Activated CD8-positive, alpha-beta memory T cell treated with anti-CD3 and anti-CD28 coated beads for 48 hours (primary cell): ENCODE measurements around the gene C9.
"Not testable (repeated sequence)": the region's sequence is repeated elsewhere in the genome, so short reads cannot be mapped to it uniquely, and the experiment has no call there.

Experiments
- DNase-seq, 3 experiments: peaks; one replicate each; pipeline ENCODE4 v3.0.0-alpha.2; 2020; ENCODE audit warnings: low read depth in 2 of 3, low spot score in 2 of 3

Gene C9

DNA sequence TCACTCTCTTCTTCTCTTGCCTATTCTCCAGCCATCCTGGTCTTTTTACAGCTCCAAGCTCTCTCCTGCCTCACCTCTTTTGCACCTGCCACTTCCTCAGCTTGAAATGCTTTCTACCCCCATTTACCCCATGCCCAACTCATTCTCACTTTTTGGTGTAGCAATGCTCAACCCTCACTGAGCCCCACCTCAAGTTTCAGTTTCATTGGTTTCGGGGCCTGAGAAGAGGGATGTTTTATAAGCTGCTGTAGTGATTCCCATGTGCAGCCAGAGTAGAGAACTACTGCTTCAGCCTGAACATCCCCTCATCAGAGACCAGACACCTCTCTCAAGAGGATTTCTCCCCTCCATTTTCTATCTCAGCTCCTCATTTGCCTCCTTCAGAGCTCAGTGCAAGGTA, 99.8 kb downstream of the C9 start:
- DNase-seq = no peak

DNA sequence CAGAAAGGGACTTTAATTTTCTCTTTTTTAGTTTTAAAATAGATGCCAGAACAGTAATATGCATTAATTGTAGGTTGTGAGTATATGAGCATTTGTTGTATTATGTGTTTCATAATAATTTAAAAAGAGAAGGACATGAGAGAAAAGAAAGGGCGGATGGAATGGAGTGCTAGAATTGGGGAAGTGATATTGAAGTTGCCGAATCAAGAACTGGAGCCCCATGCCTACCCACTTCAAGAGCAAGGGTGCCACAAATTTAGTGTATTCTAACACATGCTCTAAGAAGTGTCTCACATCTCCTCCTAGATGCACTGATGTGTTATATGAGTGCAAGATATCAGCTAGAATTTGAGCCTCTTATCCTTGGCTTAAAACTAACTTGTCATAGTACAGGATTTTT, 101.3 kb downstream of the C9 start:
- no peak for DNase-seq

DNA sequence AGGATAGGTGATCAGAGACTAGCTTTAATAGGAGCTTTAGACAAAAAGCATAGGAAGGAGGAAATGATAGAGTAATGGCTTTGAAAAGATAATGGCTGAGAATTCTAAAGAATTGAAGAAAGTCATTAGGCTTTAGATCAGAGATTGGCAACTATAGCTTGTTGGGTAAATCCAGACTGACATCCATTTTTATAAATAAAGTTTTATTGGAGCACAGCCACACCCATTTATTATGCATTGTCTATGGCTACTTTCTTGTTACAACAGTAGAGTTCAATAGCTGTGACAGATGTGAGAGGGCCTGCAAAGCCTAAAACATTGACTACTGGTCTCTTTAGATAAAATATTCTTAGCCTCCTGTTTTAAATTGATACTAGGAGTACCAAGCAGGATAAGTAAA, 104.2 kb downstream of the C9 start:
- no peak for DNase-seq

DNA sequence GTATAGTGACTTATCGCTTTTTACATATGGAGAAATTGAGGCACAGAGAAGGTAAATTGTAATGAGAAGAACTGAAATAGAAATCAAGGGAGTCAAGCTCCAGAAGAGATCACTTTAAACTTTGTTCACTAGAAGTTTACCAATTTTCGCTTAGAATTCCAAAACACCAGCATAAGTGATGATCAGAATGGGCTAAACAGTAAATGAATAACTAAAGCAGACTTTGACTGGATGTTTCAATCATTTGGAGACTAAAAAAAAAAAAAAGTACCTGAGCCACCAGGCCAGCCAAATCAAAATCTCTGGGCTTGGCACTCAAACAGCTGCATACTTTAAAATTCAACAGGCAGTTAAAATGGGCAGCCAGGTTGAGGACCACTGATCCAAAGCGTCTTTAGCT, 106.7 kb downstream of the C9 start:
- DNase-seq = no peak

DNA sequence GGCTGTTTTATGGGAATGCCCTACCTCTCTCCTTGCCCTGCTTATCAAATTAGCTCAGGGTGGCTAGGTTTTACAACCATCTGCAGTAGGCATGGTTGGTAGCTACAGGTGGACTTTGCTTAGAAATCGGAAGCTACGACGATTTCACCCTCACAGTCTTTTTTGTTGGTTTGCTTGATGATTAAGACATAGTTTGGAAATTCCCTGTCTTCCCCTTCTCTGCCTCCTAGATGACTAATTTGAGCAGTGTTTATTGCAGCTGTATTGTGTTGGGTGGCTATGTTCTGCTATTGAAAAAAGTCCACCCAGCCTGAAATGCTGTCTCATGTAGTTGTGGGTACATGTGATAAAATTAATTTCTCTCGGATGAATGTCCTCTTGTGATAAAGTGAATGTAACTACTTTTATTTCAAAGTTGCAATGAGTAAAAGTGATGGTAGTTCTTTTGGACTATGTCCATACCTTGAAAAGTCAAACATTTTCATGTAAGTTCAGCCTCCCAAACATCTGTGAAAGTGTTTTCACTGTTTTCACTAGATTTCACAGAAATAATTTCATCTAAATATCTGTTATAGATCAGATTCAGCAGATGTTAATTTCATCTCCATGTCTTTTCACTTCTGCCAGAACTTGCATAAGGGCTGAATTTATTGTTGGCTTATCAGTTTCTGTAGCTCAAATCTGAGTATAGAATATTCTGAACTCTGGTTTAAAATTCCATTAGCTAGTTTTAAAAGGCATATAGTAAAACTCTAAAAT, 107.6 kb downstream of the C9 start:
- DNase-seq = no peak

DNA sequence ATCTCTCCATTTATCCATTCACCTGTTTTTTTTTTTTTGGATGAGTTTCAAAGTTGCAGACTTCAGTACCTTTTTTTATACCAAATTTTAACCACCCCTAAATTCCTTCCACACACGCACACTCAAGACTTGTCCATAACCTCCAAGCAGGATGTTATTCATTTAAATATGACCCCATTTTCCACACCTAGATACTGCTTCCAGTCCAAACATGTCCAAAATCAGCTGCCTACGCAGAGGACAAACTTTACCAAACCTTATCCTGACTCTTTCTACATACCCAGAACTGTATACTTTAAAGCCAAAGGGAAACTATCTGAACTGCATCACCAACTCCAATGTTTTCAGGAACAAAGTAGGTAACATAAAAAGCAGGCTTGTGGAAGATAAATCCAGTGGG, 108.9 kb downstream of the C9 start:
- DNase-seq = no peak

DNA sequence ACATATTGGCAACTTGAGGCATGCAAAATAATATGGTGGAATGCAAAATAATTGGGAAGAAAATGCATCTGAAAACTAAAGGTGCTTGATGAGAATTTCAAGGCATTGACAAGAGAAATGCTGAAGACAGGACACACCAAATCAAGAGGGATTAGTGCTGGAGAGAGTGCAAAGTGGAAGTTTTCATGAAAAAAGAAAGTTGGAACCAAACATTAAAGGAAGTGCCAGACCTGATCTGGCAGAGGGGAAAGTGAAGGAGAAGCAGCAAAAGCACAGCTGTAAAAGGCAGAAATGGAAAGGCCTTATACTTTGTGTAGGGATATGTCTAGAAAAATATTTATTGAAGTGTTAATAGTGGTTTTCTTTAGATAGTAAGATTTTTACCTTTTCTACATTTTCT, 109.6 kb downstream of the C9 start:
- DNase-seq = no peak

DNA sequence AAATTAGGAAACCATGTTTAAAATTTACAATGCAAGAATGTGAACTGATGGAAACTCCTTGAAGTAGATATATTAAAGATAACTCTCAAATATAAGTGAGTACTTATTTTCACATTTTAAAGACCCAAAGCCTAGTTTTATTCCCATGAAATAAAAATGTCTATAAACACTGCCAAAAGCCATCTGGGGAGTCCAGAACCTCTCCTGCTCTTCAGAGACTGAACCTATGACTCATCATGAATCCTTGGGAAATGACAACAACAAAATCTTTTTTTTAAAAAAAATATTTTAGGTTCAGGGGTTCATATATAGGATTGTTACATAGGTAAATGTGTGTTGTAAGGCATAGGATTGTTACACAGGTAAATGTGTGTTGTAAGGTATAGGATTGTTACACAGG, 111.1 kb downstream of the C9 start:
- no peak for DNase-seq

DNA sequence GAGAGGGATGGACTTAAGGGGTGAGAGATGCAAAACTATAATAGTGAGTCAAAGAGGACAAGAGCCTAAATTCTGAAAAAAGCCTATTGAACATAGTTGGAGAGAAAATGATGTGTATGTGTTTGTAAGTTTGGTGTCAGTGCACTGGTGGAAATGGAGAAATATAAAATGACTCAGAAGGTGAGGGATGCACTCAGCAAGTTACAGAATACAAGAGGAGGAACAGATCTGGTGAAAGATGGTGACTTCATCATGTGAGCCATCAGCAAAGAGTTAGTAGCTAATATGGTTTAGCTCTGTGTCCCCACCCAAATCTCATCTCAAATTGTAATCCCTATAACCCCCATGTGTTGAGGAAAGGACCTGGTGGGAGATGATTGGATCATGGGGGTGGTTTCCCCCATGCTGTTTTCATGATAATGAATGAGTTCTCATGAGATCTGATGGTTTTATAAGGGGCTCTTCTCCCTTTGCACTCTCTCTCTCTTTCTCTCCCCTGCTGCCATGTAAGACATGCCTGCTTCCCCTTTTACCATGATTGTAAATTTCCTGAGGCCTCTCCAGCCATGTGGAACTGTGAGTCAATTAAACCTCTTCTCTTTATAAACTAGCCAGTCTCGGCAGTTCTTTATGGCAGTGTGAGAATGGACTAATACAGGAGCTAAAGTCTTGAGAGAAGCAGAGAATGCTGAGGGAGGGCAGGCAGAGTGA, 114.6 kb downstream of the C9 start:
- no peak for DNase-seq

DNA sequence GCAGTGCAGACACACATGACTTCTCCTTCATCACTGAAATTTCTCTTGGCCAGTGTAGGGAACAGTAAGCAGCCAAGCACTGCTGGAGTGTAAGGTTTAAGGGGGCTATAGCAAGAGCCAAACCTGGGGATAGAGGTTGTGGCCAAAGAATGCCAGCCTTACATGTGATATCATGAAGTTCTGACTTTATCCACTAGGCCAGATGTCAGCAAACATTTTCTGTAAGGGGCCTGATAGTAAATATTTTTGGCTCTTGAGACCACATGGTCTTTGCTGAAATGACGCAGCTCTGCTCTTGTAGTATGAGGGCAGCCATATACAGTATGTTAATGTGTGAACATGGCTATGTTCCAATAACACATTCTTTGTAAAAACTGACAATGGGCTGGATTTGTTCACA, 115.2 kb downstream of the C9 start:
- DNase-seq = no peak

DNA sequence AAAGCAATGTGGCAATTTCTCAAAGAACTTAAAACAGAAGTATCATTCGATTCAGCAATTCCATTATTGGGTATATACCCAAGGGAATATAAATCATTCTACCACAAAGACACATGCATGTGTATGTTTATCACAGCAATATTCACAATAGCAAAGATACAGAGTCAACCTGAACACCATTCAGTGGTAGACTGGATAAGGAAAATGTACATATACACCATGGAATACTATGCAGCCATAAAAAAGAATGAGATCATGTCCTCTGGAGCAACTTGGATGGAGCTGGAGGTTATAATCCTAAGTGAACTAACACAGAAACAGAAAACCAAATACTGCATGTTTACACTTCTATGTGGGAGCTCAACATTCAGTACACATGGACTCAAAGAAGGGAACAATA, 123.5 kb downstream of the C9 start:
- no peak for DNase-seq

DNA sequence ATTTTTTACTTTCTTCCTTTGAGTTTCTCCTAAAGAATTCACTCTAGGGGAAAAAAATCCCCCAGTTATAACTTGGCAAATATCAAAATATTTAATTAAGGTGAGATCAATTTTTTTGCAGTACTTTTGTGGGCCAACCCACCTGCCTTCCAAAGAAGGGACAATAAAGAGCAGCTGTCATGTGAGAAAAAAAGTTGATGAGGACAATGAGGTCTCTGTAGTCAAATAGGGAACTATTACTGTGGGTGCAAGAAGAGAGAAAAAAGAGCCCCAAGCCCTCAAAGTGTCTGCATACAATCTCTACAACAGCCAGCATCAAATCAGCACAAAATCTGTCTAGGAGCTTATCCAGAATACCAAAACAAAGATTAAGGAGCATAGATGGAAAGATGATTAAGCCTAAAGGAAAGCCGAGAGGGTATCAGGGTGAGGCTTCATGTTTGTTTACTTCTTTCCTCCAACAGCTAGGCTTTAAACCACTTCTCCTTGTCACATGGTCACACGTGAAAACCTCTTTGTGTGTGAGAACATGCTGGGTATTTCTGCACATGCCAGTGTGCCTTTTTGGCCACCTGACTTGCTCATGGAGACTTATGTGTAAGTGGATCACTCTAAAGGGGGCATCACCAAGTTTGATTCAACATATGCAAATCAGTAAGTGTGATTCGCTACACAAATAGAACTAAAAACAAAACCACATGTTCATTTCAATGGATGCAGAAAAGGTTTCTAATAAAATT, 125.8 kb downstream of the C9 start:
- DNase-seq = no peak

DNA sequence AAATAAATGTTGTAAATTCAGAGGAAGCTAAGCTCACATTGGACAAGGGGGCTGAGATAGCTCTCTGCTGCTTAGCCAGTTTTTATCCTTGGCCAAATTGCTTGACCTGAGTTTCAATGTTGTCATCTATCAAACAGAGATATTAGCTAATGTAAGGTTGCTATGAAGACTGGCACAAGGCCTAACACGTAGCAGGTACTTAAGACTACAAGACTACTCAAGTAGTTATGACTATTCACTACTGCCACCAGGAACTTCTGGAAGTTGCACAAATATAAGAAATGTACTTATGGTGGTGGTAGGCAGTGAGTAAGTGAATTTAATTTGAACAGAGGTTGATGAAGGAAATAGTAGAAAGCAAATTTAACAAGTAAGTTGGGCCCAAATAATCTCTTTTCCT, 127.6 kb downstream of the C9 start:
- DNase-seq = no peak

DNA sequence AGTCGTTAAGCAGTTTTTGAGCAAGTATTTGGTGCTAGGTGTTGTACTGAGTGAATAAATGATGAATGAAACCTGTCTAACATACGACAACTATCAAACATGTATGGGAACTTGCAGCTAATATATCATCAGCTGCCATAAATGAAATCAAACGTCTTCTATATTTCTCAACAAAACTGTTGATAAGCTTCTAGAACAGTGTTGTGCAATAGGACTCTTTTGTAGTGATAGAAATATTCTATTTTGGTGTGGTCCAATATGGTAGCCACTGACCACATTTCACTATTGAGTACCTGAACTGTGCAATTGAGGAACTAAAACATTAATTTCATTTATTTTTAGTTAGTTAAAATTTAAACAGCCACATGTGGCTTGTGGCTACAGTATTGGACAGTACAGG, 128.6 kb downstream of the C9 start:
- DNase-seq = no peak

DNA sequence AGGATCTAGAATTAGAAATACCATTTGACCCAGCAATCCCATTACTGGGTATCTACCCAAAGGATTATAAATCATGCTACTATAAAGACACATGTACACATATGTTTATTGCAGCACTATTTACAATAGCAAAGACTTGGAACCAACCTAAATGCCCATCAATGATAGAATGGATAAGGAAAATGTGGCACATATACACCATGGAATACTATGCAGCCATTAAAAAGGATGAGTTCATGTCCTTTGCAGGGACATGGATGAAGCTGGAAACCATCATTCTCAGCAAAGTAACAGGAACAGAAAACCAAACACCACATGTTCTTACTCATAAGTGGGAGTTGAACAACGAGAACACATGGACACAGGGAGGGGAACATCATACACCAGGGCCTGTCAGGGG, 129.8 kb downstream of the C9 start:
- not testable (repeated sequence) for DNase-seq
